Dedifferentiated amniotic fluid mesenchymal stem cell (primary cell): ENCODE data around the gene TIAM2.

Source experiments
- DNase-seq: peaks from one replicate; pipeline ENCODE4 v3.0.0-alpha.2; 2016; ENCODE audit errors: extremely low spot score

The TIAM2 gene

GRCh38 chr6:155024391-155025027, 29.4 kb downstream of the TIAM2 start:
- no peak for DNase-seq

GRCh38 chr6:155026022-155026705, 31.0 kb downstream of the TIAM2 start:
- peak; percentile 44 for DNase-seq

GRCh38 chr6:155026706-155027045, 31.6 kb downstream of the TIAM2 start:
- no peak for DNase-seq

GRCh38 chr6:155030148-155030720, 35.1 kb downstream of the TIAM2 start:
- DNase-seq: no peak

GRCh38 chr6:155031091-155031490, 36.0 kb downstream of the TIAM2 start:
- no peak for DNase-seq

- DNase-seq: no peak
These were observed 38.1 kb downstream of the TIAM2 start for GRCh38 chr6:155033021-155033791.

- no peak for DNase-seq
These were observed 41.8 kb downstream of the TIAM2 start for GRCh38 chr6:155036907-155037306.

GRCh38 chr6:155038104-155038503, 43.0 kb downstream of the TIAM2 start:
- DNase-seq: no peak

GRCh38 chr6:155038527-155038926, 43.4 kb downstream of the TIAM2 start:
- no peak for DNase-seq

- DNase-seq: no peak
These were observed 44.5 kb downstream of the TIAM2 start for GRCh38 chr6:155039618-155040017.

GRCh38 chr6:155040154-155040553, 45.0 kb downstream of the TIAM2 start:
- no peak for DNase-seq

- DNase-seq: no peak
These were observed 46.0 kb downstream of the TIAM2 start for GRCh38 chr6:155040901-155041650.

- DNase-seq: no peak
These were observed 46.7 kb downstream of the TIAM2 start for GRCh38 chr6:155041741-155042279.

- DNase-seq: no peak
These were observed 47.9 kb downstream of the TIAM2 start for GRCh38 chr6:155042983-155043382.

- DNase-seq: no peak
These were observed 50.7 kb downstream of the TIAM2 start for GRCh38 chr6:155045561-155046404.

GRCh38 chr6:155047523-155047922, 52.4 kb downstream of the TIAM2 start:
- no peak for DNase-seq

GRCh38 chr6:155050311-155050710, 55.2 kb downstream of the TIAM2 start:
- DNase-seq: no peak

- DNase-seq: no peak
These were observed 59.6 kb downstream of the TIAM2 start for GRCh38 chr6:155054491-155055250.

- DNase-seq: no peak
These were observed 60.6 kb downstream of the TIAM2 start for GRCh38 chr6:155055729-155056128.

- DNase-seq: no peak
These were observed 61.6 kb downstream of the TIAM2 start for GRCh38 chr6:155056756-155057155.
